Epithelial cell of prostate (primary cell): ENCODE results near the gene MAB21L2.

Experiments
- DNase-seq: peaks from one replicate; pipeline ENCODE4 v3.0.0-alpha.2; 2011; ENCODE audit warnings: low read depth, low spot score
- H3K27ac ChIP-seq: fragments of 450-650 bp; 2 replicates; pipeline ENCODE4 v1.5.1; 2017; ENCODE audit warnings: mild to moderate bottlenecking

MAB21L2 gene

GRCh38 chr4:150573534-150573933 lies 8.4 kb upstream of the MAB21L2 start:
- peak overlapping the region; percentile 11 for H3K27ac ChIP-seq
- no peak for DNase-seq

GRCh38 chr4:150574678-150575077 lies 7.3 kb upstream of the MAB21L2 start:
- no peak for DNase-seq
- no peak overlapping the region for H3K27ac ChIP-seq

GRCh38 chr4:150577796-150578195 lies 4.2 kb upstream of the MAB21L2 start:
- H3K27ac ChIP-seq, result no peak overlapping the region
- no peak for DNase-seq

GRCh38 chr4:150578745-150579501 lies 3.0 kb upstream of the MAB21L2 start:
- H3K27ac ChIP-seq, result no peak overlapping the region
- no peak for DNase-seq

- H3K27ac ChIP-seq, result no peak overlapping the region
- DNase-seq, result no peak
Measured at GRCh38 chr4:150579551-150580234, 2.3 kb upstream of the MAB21L2 start.

- DNase-seq, result no peak
- H3K27ac ChIP-seq, result no peak overlapping the region
Measured at GRCh38 chr4:150580306-150580705, 1.6 kb upstream of the MAB21L2 start.

- no peak overlapping the region for H3K27ac ChIP-seq
- DNase-seq, result no peak
Measured at GRCh38 chr4:150581056-150581605, 820 bp upstream of the MAB21L2 start.

GRCh38 chr4:150581641-150582051 lies 305 bp upstream of the MAB21L2 start:
- DNase-seq, result no peak
- no peak overlapping the region for H3K27ac ChIP-seq

GRCh38 chr4:150582873-150583286 lies 929 bp downstream of the MAB21L2 start:
- no peak overlapping the region for H3K27ac ChIP-seq
- DNase-seq, result no peak

GRCh38 chr4:150583287-150584110 lies 1.5 kb downstream of the MAB21L2 start:
- no peak for DNase-seq
- H3K27ac ChIP-seq, result no peak overlapping the region

GRCh38 chr4:150584111-150584915 lies 2.4 kb downstream of the MAB21L2 start:
- no peak for DNase-seq
- H3K27ac ChIP-seq, result no peak overlapping the region

- H3K27ac ChIP-seq, result no peak overlapping the region
- DNase-seq, result no peak
Measured at GRCh38 chr4:150585611-150586010, 3.7 kb downstream of the MAB21L2 start.

- H3K27ac ChIP-seq, result no peak overlapping the region
- DNase-seq, result no peak
Measured at GRCh38 chr4:150586162-150586810, 4.3 kb downstream of the MAB21L2 start.

GRCh38 chr4:150588316-150588715 lies 6.4 kb downstream of the MAB21L2 start:
- DNase-seq, result no peak
- no peak overlapping the region for H3K27ac ChIP-seq

- no peak overlapping the region for H3K27ac ChIP-seq
- no peak for DNase-seq
Measured at GRCh38 chr4:150589157-150589556, 7.2 kb downstream of the MAB21L2 start.

- no peak overlapping the region for H3K27ac ChIP-seq
- DNase-seq, result no peak
Measured at GRCh38 chr4:150590631-150591030, 8.7 kb downstream of the MAB21L2 start.

- no peak overlapping the region for H3K27ac ChIP-seq
- DNase-seq, result no peak
Measured at GRCh38 chr4:150591406-150591805, 9.5 kb downstream of the MAB21L2 start.

- DNase-seq, result no peak
- no peak overlapping the region for H3K27ac ChIP-seq
Measured at GRCh38 chr4:150591904-150592303, 10.0 kb downstream of the MAB21L2 start.

GRCh38 chr4:150593996-150594395 lies 12.0 kb downstream of the MAB21L2 start:
- H3K27ac ChIP-seq, result no peak overlapping the region
- DNase-seq, result no peak
